ENCODE data around the gene EIPR1. TPM values are rescaled to one million over a fixed set of nuclear protein-coding genes. Genes with fewer than 3 reads are reported as not detected.

EIPR1 gene
- total and polyA plus RNA-seq, 2 donors (not counting 3 experiments of a cell fraction or from before 2014, with no cell fraction given) = 30.8 to 57.3 TPM

DNA sequence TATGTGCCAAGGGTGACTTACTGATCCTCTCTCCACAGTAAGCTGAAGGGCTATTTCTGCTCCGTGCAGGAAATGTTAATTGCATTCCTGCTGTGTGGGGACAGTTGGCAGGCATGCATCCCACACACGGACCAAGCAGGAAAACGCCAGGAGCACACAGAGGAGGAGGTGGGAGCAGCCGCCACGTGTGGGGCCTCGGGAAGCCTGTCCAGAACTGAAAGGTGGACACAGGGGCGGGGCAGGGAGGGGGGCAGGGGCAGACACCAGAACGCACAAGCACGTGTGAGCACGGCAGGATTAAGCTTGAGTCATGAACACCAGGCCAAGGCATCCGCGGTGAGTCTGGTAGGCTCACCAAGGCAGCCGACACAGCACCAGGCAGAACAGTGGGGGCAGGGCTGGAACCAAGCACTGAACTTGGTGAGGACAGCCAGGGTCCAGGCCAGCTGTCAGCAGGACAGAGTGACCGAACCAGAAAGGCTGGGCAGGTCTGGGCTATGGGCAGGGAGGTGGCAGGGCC lies 177.1 kb downstream of the EIPR1 start:
- H3K4me2 ChIP-seq (ENCODE audit: insufficient read depth, low read length) = no peak overlapping the region
- no peaks in the 10 kb centered on the region for H3K79me2 ChIP-seq (ENCODE audit: control insufficient read depth, insufficient read depth, low read length)
- H3K9ac ChIP-seq (replicated peaks; ENCODE audit: extremely low read depth, insufficient read depth, low read length) = no peak overlapping the region
- no peaks in the 10 kb centered on the region for H3K9me3 ChIP-seq (replicated peaks; ENCODE audit: control insufficient read depth, insufficient read depth, low read length)
- FAIRE-seq = no peak
- H4K20me1 ChIP-seq (replicated peaks; ENCODE audit: control insufficient read depth, extremely low read depth, insufficient read depth, low read length) = no peaks in the 10 kb centered on the region
- BruUV-seq (replicated peaks) = no TSS peak
- intact Hi-C loops (cut with micrococcal nuclease) = no loop called here
- dilution Hi-C loops (cut with MboI; ENCODE audit: extremely low pct_ligation_motif_present, low sequenced_read_pairs) = no loop called here
- H3K9me1 ChIP-seq (replicated peaks; ENCODE audit: control insufficient read depth, extremely low read depth, insufficient read depth, low read length) = no peaks in the 10 kb centered on the region
- H3K27ac ChIP-seq (ENCODE audit: insufficient read depth, low read depth, low read length) = no peak overlapping the region
- H3K27me3 ChIP-seq (ENCODE audit: control insufficient read depth in 2 of 2, insufficient read depth in 2 of 2, low read length in 2 of 2) = no peaks in the 10 kb centered on the region
- no peaks in the 10 kb centered on the region for H3K4me1 ChIP-seq (ENCODE audit: control insufficient read depth, extremely low read depth, insufficient read depth, low read length)
- ChIA-PET CTCF (no interaction called here), POLR2A (no interaction called here)
- TF ChIP-seq, protein P1, sequence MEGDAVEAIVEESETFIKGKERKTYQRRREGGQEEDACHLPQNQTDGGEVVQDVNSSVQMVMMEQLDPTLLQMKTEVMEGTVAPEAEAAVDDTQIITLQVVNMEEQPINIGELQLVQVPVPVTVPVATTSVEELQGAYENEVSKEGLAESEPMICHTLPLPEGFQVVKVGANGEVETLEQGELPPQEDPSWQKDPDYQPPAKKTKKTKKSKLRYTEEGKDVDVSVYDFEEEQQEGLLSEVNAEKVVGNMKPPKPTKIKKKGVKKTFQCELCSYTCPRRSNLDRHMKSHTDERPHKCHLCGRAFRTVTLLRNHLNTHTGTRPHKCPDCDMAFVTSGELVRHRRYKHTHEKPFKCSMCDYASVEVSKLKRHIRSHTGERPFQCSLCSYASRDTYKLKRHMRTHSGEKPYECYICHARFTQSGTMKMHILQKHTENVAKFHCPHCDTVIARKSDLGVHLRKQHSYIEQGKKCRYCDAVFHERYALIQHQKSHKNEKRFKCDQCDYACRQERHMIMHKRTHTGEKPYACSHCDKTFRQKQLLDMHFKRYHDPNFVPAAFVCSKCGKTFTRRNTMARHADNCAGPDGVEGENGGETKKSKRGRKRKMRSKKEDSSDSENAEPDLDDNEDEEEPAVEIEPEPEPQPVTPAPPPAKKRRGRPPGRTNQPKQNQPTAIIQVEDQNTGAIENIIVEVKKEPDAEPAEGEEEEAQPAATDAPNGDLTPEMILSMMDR (IDR thresholded peaks at IDR 0.05; ENCODE audit: extremely low read depth in 1 of 2, insufficient read depth in 1 of 2, low read depth in 1 of 2, low read length in 2 of 2) = no peak
- TF ChIP-seq GATA2 (IDR thresholded peaks at IDR 0.05; ENCODE audit: insufficient read depth, insufficient read length, low read depth, low read length) (no peak), MYC (IDR thresholded peaks at IDR 0.05; ENCODE audit: low read depth, low read length) (no peak), FOS (IDR thresholded peaks at IDR 0.05; ENCODE audit: borderline replicate concordance, insufficient read depth, low read length) (no peak), JUN (IDR thresholded peaks at IDR 0.05; ENCODE audit: borderline replicate concordance, insufficient read depth, insufficient read length, low read depth) (no peak), MAX (IDR thresholded peaks at IDR 0.05; ENCODE audit: insufficient read depth, insufficient read length) (no peak), POLR2AphosphoS5 (IDR thresholded peaks at IDR 0.05; ENCODE audit: insufficient read depth, low read depth, low read length) (no peak), EZH2 (IDR thresholded peaks at IDR 0.05; ENCODE audit: borderline replicate concordance, low read depth, low read length, severe bottlenecking) (no peak), POLR2A (IDR thresholded peaks at IDR 0.05; ENCODE audit: low read depth, low read length) (no peak)
- DNase-seq (ENCODE audit: low read depth, low spot score) = no peak
- no peak overlapping the region for H3K4me3 ChIP-seq (replicated peaks in 1 of 3; ENCODE audit: insufficient read depth in 1 of 3, low read depth in 1 of 3, low read length in 3 of 3)
- H2AFZ ChIP-seq (ENCODE audit: low read depth, low read length) = no peak overlapping the region
- H3K36me3 ChIP-seq (ENCODE audit: control insufficient read depth in 2 of 2, extremely low read depth in 1 of 2, insufficient read depth in 2 of 2, low read length in 2 of 2) = no peaks in the 10 kb centered on the region
